ENCODE data around the gene GTF2H4. TPM values are rescaled to one million over a fixed set of nuclear protein-coding genes. Genes with fewer than 3 reads are reported as not detected.

GTF2H4 gene
- total and polyA plus RNA-seq, 2 of the 8 experiments (the other 6 are each of a cell fraction or from before 2014, with no cell fraction given): 42.3 to 53.4 TPM

GRCh38 chr6:30885481-30885998 is 22.5 kb upstream of the GTF2H4 start:
- peak overlapping the region; percentile 23; the same call in 1 of the 2 replicates for H2BK20ac ChIP-seq (ENCODE audit: low read length)
- H3K9ac ChIP-seq (replicated peaks in 1 of 4; ENCODE audit: extremely low read depth in 1 of 4, low read depth in 3 of 4, low read length in 3 of 4): peak overlapping the region in 3 of 4 experiments; percentile 65 to 76 (median 73); a peak in 6 of 7 replicates
- WGBS, 2 experiments (ENCODE audit: extremely low coverage in 1 of 2, insufficient coverage in 1 of 2, insufficient read length in 1 of 2, insufficient replicate concordance in 2 of 2, low coverage in 1 of 2, low lambda C conversion rate in 2 of 2, missing lambda C conversion rate in 1 of 2): 21% methylated on average over 7 of the region's 7 CpGs; no CpG with 5 or more reads in 1 of the 2 experiments
- CTCF ChIA-PET (ENCODE audit: partially characterized antibody): interaction anchor here (1.0 to 29.0 kb wide), 7 partner anchors 9 to 194 kb away, joined by 3 to 610 read pairs (median 10); partner anchors contain the start of gene VARS2
- H3K4me2 ChIP-seq (ENCODE audit: insufficient read depth in 1 of 2, low read depth in 2 of 2, low read length in 2 of 2): peak overlapping the region; percentile 90 to 92
- DNase-seq (ENCODE audit: low read depth in 1 of 2, low spot score in 2 of 2) (no peak), FAIRE-seq (no peak)
- H3K23ac ChIP-seq (ENCODE audit: insufficient read length): no peak overlapping the region
- H2AK5ac ChIP-seq (ENCODE audit: low read depth, low read length): peak overlapping the region; percentile 13; the same call in 1 of the 2 replicates
- H2BK5ac ChIP-seq (ENCODE audit: low read depth, low read length): peak overlapping the region; percentile 94
- H3K36me3 ChIP-seq (ENCODE audit: control insufficient read depth in 2 of 4, insufficient read depth in 4 of 4, low read length in 3 of 4): peaks cover 11 to 21% (median 15%) of the 10 kb centered on the region in 4 experiments
- peaks cover 19% of the 10 kb centered on the region for H3K79me1 ChIP-seq (ENCODE audit: low read depth, low read length)
- peak overlapping the region; percentile 79 for H3K4ac ChIP-seq (replicated peaks; ENCODE audit: insufficient read length, low read depth, low read length)
- H2BK12ac ChIP-seq (ENCODE audit: low read depth, low read length): peak overlapping the region; percentile 21; the same call in 1 of the 2 replicates
- H2BK15ac ChIP-seq (ENCODE audit: low read length): peak overlapping the region; percentile 97
- peaks cover 36% of the 10 kb centered on the region for H3K23me2 ChIP-seq (ENCODE audit: low read depth, low read length)
- H4K8ac ChIP-seq (ENCODE audit: extremely low read depth, insufficient read depth, low read length): no peak overlapping the region
- H3K18ac ChIP-seq (ENCODE audit: extremely low read depth, low read length): peak overlapping the region; percentile 99
- H3K14ac ChIP-seq (ENCODE audit: insufficient read length): peak overlapping the region; percentile 7
- H3K27me3 ChIP-seq (replicated peaks in 1 of 4; ENCODE audit: control insufficient read depth in 3 of 4, extremely low read depth in 1 of 4, insufficient read depth in 3 of 4, low read length in 3 of 4): no peaks in the 10 kb centered on the region
- H3K9me3 ChIP-seq (ENCODE audit: insufficient read depth in 2 of 2, low read depth in 1 of 2, low read length in 1 of 2): no peaks in the 10 kb centered on the region
- peaks cover 2 to 21% of the 10 kb centered on the region in 2 experiments for H4K20me1 ChIP-seq (replicated peaks in 1 of 2; ENCODE audit: control insufficient read depth in 1 of 2, insufficient read depth in 2 of 2, low read length in 2 of 2)
- H4K91ac ChIP-seq (replicated peaks; ENCODE audit: insufficient read length, low read length): peak overlapping the region; percentile 57
- peak overlapping the region; percentile 42 for H4K5ac ChIP-seq (ENCODE audit: insufficient read length, low read depth, low read length)
- peak overlapping the region; percentile 51 to 86 (median 61); a peak in 7 of 8 replicates for H3K4me3 ChIP-seq (ENCODE audit: extremely low read depth in 1 of 4, insufficient read depth in 2 of 4, low read depth in 3 of 4, low read length in 4 of 4)
- POLR2A ChIA-PET (ENCODE audit: partially characterized antibody): interaction anchor here (0.5 to 19.5 kb wide), 13 partner anchors 9 to 286 kb away, joined by 3 to 452 read pairs (median 4); partner anchors contain the start of genes FLOT1, GTF2H4, IER3 and MDC1
- H3K79me2 ChIP-seq (ENCODE audit: control insufficient read depth in 1 of 2, insufficient read depth in 2 of 2, low read length in 2 of 2): peaks cover 9 to 79% of the 10 kb centered on the region in 2 experiments
- peak overlapping the region; percentile 86 for H3K27ac ChIP-seq (ENCODE audit: low read depth, low read length)
- no peak overlapping the region for H2AFZ ChIP-seq (ENCODE audit: low read length)
- peak overlapping the region; percentile 55 for H3K56ac ChIP-seq (replicated peaks; ENCODE audit: insufficient read length, low read depth, low read length)
- H2BK120ac ChIP-seq (replicated peaks; ENCODE audit: low read depth, low read length): no peak overlapping the region
- H3K4me1 ChIP-seq (replicated peaks in 1 of 4; ENCODE audit: control insufficient read depth in 3 of 4, insufficient read depth in 4 of 4, low read length in 3 of 4): peaks cover 6 to 45% (median 33%) of the 10 kb centered on the region in 4 experiments
- TF ChIP-seq HDAC6 (IDR thresholded peaks at IDR 0.05; ENCODE audit: low read depth, low read length) (no peak), SIRT6 (IDR thresholded peaks at IDR 0.05; ENCODE audit: low read length) (no peak), CBX5 (IDR thresholded peaks at IDR 0.05; ENCODE audit: low read depth, low read length) (no peak), KDM1A (IDR thresholded peaks at IDR 0.05; ENCODE audit: borderline replicate concordance, low read length) (no peak), KDM4A (IDR thresholded peaks at IDR 0.05; ENCODE audit: low read depth, low read length, severe bottlenecking) (no peak), HDAC2 (IDR thresholded peaks at IDR 0.05; ENCODE audit: borderline replicate concordance in 1 of 2, low read depth in 2 of 2, low read length in 2 of 2) (no peak), TAF7 (optimal IDR thresholded peaks at IDR 0.05; ENCODE audit: borderline replicate concordance, low read depth, low read length) (no peak), E2F6 (IDR thresholded peaks at IDR 0.05) (no peak), CHD1 (IDR thresholded peaks at IDR 0.05; ENCODE audit: low read depth, low read length) (no peak), SIN3A (conservative IDR thresholded peaks at IDR 0.05 in 1 of 2, IDR thresholded peaks at IDR 0.05 in 1 of 2; ENCODE audit: low read depth in 1 of 2, low read length in 2 of 2) (no peak)
- TF ChIP-seq, protein P1, sequence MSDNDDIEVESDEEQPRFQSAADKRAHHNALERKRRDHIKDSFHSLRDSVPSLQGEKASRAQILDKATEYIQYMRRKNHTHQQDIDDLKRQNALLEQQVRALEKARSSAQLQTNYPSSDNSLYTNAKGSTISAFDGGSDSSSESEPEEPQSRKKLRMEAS (IDR thresholded peaks at IDR 0.05): no peak

Data from H1 (cell line).